GM12878 (cell line): ENCODE data around the gene RPL27. TPM values are rescaled to one million over a fixed set of nuclear protein-coding genes. Genes with fewer than 3 reads are reported as not detected.

ENCODE experiments used
- ATAC-seq: fragments of 200-7000 bp; cut with Tn5 transposase; 3 replicates; pipeline ENCODE4 v1.9.1; 2020; ENCODE audit warnings: mild to moderate bottlenecking, moderate library complexity
- BruUV-seq: library from RNA; stranded (reverse); fragments of 400-500 nt; replicated peaks from 2 replicates; lab custom pipeline; 2021; lab: Mats Ljungman, UMichigan
- CTCF ChIA-PET: fragments of 300-600 bp; sonication (Branson Sonifier 250); formaldehyde crosslinking; extraction: SDS; loops from one replicate; lab custom pipeline; 2021; ENCODE audit warnings: inconsistent platforms; lab: Yijun Ruan, JAX
- POLR2A ChIA-PET: fragments of 350-600 bp; formaldehyde crosslinking; extraction: SDS; loops from one replicate; lab custom pipeline; 2021; ENCODE audit warnings: inconsistent platforms; lab: Charles Lee
- RAD21 ChIA-PET: fragments of 300-600 bp; sonication (Branson Sonifier 250); formaldehyde crosslinking; loops from one replicate; lab custom pipeline; 2023; ENCODE audit warnings: antibody characterized with exemption; ENCODE audit not compliant: unreplicated experiment; lab: Charles Lee
- SMC1A ChIA-PET: fragments of 300-600 bp; sonication (Branson Sonifier 250); formaldehyde crosslinking; loops from one replicate; lab custom pipeline; 2023; ENCODE audit not compliant: unreplicated experiment, uncharacterized antibody; lab: Charles Lee
- DNase-seq: peaks from one replicate; pipeline ENCODE4 v3.0.0-alpha.2; 2011; ENCODE audit warnings: low read depth, low spot score
- FAIRE-seq: peaks from 3 replicates; lab custom pipeline; 2011; peaks lifted over from hg19 to GRCh38; lab: Jason Lieb, UNC
- H2AFZ ChIP-seq: 2 replicates; pipeline ENCODE4 v1.6.0; 2011; ENCODE audit warnings: low read depth, low read length, control low read depth; ENCODE audit not compliant: control insufficient read depth
- H3K27ac ChIP-seq: 2 replicates; pipeline ENCODE4 v1.5.1; 2011; ENCODE audit warnings: control low read depth; ENCODE audit not compliant: control insufficient read depth, insufficient read depth
- H3K27me3 ChIP-seq, 2 experiments: replicated peaks in 1 of 2; 2 replicates each; pipeline versions ENCODE4 v1.6.0 to v1.6.1; 2011; ENCODE audit warnings: low read length in 1 of 2; ENCODE audit not compliant: control insufficient read depth in 2 of 2, insufficient read depth in 2 of 2
- H3K36me3 ChIP-seq, 2 experiments: 2 replicates each; pipeline ENCODE4 v1.5.1; 2011; ENCODE audit warnings: low read length in 1 of 2; ENCODE audit not compliant: control insufficient read depth in 2 of 2, insufficient read depth in 2 of 2
- H3K4me1 ChIP-seq: 2 replicates; pipeline ENCODE4 v1.6.1; 2011; ENCODE audit warnings: mild to moderate bottlenecking, low read length, moderate library complexity, mixed read lengths; ENCODE audit not compliant: control insufficient read depth, insufficient read depth
- H3K4me2 ChIP-seq: 2 replicates; pipeline ENCODE4 v1.6.0; 2011; ENCODE audit warnings: control low read depth; ENCODE audit not compliant: control insufficient read depth, insufficient read depth
- H3K4me3 ChIP-seq: fragments of 200-600 bp; sonication (generic); 2 replicates; pipeline ENCODE4 v1.5.1; 2016
- H3K79me2 ChIP-seq: 2 replicates; pipeline ENCODE4 v1.6.0; 2011; ENCODE audit warnings: low read length; ENCODE audit not compliant: control insufficient read depth, insufficient read depth
- H3K9ac ChIP-seq: 2 replicates; pipeline ENCODE4 v1.8.0; 2011; ENCODE audit warnings: low read length, control low read depth, mixed read lengths; ENCODE audit not compliant: control insufficient read depth, insufficient read depth
- H3K9me3 ChIP-seq: replicated peaks from 3 replicates; pipeline ENCODE4 v1.5.1; 2011; ENCODE audit warnings: mild to moderate bottlenecking, low read length; ENCODE audit not compliant: control insufficient read depth, insufficient read depth
- H4K20me1 ChIP-seq: 2 replicates; pipeline ENCODE4 v1.6.0; 2011; ENCODE audit not compliant: control insufficient read depth, insufficient read depth
- BCL11A ChIP-seq: IDR thresholded peaks from 2 replicates; pipeline ENCODE4 v1.6.1; 2011; ENCODE audit warnings: low read depth, low read length
- EZH2 ChIP-seq: IDR thresholded peaks from 2 replicates; pipeline ENCODE4 v1.6.1; 2012; ENCODE audit warnings: low read depth, mild to moderate bottlenecking, control low read depth, inconsistent platforms, low read length, borderline replicate concordance; ENCODE audit not compliant: control insufficient read depth
- FOXK2 ChIP-seq: fragments of 450-650 bp; IDR thresholded peaks from 2 replicates; pipeline ENCODE4 v1.6.1; 2017; ENCODE audit warnings: mild to moderate bottlenecking, moderate library complexity
- LARP7 ChIP-seq: fragments of 450-650 bp; IDR thresholded peaks from 2 replicates; pipeline ENCODE4 v1.6.1; 2017; ENCODE audit warnings: mild to moderate bottlenecking
- MEF2B ChIP-seq: fragments of 450-650 bp; IDR thresholded peaks from 2 replicates; pipeline ENCODE4 v1.6.1; 2018; ENCODE audit warnings: mild to moderate bottlenecking, moderate library complexity; ENCODE audit not compliant: partially characterized antibody, poor library complexity, severe bottlenecking
- NFIC ChIP-seq: IDR thresholded peaks from 2 replicates; pipeline ENCODE4 v1.6.1; 2012; ENCODE audit warnings: low read depth, mild to moderate bottlenecking, inconsistent platforms, low read length, moderate library complexity
- NR2C1 ChIP-seq: fragments of 450-650 bp; IDR thresholded peaks from 2 replicates; pipeline ENCODE4 v1.6.1; 2017; ENCODE audit warnings: antibody characterized with exemption, mild to moderate bottlenecking, moderate library complexity
- PBX3 ChIP-seq: IDR thresholded peaks from 2 replicates; pipeline ENCODE4 v1.6.1; 2011; ENCODE audit warnings: mild to moderate bottlenecking, low read depth, low read length, moderate library complexity; ENCODE audit not compliant: insufficient replicate concordance
- PML ChIP-seq: IDR thresholded peaks from 2 replicates; pipeline ENCODE4 v1.6.1; 2012; ENCODE audit warnings: low read length, inconsistent platforms
- RCOR1 ChIP-seq: conservative IDR thresholded peaks from 2 replicates; pipeline ENCODE4 v1.6.1; 2012; ENCODE audit warnings: low read depth, low read length, improper control_type of control experiment
- RFX5 ChIP-seq: IDR thresholded peaks from 2 replicates; pipeline ENCODE4 v1.6.1; 2011; ENCODE audit warnings: low read depth, low read length, improper control_type of control experiment
- SMARCA5 ChIP-seq: fragments of 450-650 bp; IDR thresholded peaks from 2 replicates; pipeline ENCODE4 v1.6.1; 2017; ENCODE audit warnings: mild to moderate bottlenecking
- TBL1XR1 ChIP-seq: IDR thresholded peaks from 2 replicates; pipeline ENCODE4 v1.6.1; 2012; ENCODE audit warnings: low read depth, low read length, improper control_type of control experiment
- YY1 ChIP-seq: IDR thresholded peaks from 2 replicates; pipeline ENCODE4 v1.6.1; 2011; ENCODE audit warnings: low read depth, mild to moderate bottlenecking, low read length
- ZBTB33 ChIP-seq: fragments of 450-650 bp; IDR thresholded peaks from 2 replicates; pipeline ENCODE4 v1.6.1; 2017; ENCODE audit warnings: mild to moderate bottlenecking
- ZNF24 ChIP-seq: fragments of 450-650 bp; IDR thresholded peaks from 2 replicates; pipeline ENCODE4 v1.6.1; 2017; ENCODE audit warnings: antibody characterized with exemption, mild to moderate bottlenecking
- WGBS: methylation state at CpG from one replicate; pipeline ENCODE4 v1.1.6; 2016; ENCODE audit warnings: low lambda C conversion rate; ENCODE audit not compliant: insufficient replicate concordance, insufficient coverage; ENCODE audit errors: missing lambda C conversion rate; 5-methylcytosine and 5-hydroxymethylcytosine counted together
- in situ Hi-C: fragments of 300-500 bp; cut with MboI; formaldehyde crosslinking; loops from 9 replicates; pipeline ENCODE4 v1.14.3; 2018; ENCODE audit warnings: mixed read lengths
- intact Hi-C: fragments of 100-400 bp; cut with micrococcal nuclease; formaldehyde crosslinking; loops from one replicate; pipeline ENCODE4 v1.14.2; 2022; ENCODE audit not compliant: unreplicated experiment
- polyA plus RNA-seq, 11 experiments: library from polyadenylated mRNA; depleted of rRNA in 4 of 11; unstranded in 6 of 11; stranded (reverse) in 5 of 11; fragments of >200 nt; fragmentation: Nextera tagmentation in 4 of 11; fragmentation: Illumina TruSeq in 1 of 11; extraction: Ambion mirVana in 4 of 11; extraction: Trizol in 1 of 11; gene quantifications; 1 replicate in 1 of 11; 2 replicates in 10 of 11; pipeline versions ENCODE4 v1.2.1 to v1.2.3, GENCODE V29; 2011 to 2016; ENCODE audit warnings: inconsistent platforms in 2 of 11, missing spikeins in 2 of 11, low read depth in 1 of 11
- total RNA-seq, 4 experiments: library from RNA; depleted of rRNA in 3 of 4; stranded (reverse); fragments of >200 nt in 3 of 4; fragmentation: Illumina TruSeq in 1 of 4; extraction: Trizol in 1 of 4; gene quantifications; 2 replicates each; pipeline versions ENCODE4 v1.2.1 to v1.2.3, GENCODE V29; 2013 to 2021

Gene RPL27
- total and polyA plus RNA-seq, 10 of the 15 experiments (the other 5 are each of a cell fraction or from before 2014, with no cell fraction given), result 1,748 to 6,934 (median 3,779) TPM

- POLR2A ChIA-PET, result no interaction called here
- no peak overlapping the region for H3K27ac ChIP-seq
- no peak overlapping the region for H3K4me2 ChIP-seq
- intact Hi-C loops, result loop anchor here (10.0 kb wide), 1 partner anchor 147 kb away; the partner anchor contains the start of gene AOC2
- no peak overlapping the region for H3K4me3 ChIP-seq
- H3K9ac ChIP-seq, result no peak overlapping the region
- no peaks in the 10 kb centered on the region for H3K27me3 ChIP-seq
- BruUV-seq, result no TSS peak
- DNase-seq (no peak), FAIRE-seq (no peak), ATAC-seq (no peak)
- H3K9me3 ChIP-seq, result no peaks in the 10 kb centered on the region
- no peaks in the 10 kb centered on the region for H4K20me1 ChIP-seq
- no peak overlapping the region for H2AFZ ChIP-seq
- peaks cover 5% of the 10 kb centered on the region for H3K79me2 ChIP-seq
- SMC1A ChIA-PET, result no interaction called here
- H3K36me3 ChIP-seq, result peaks cover 13 to 35% of the 10 kb centered on the region in 2 experiments
- peaks cover 8% of the 10 kb centered on the region for H3K4me1 ChIP-seq
- CTCF ChIA-PET, result no interaction called here
- 99% methylated on average over 6 of the region's 6 CpGs for whole genome bisulfite sequencing
- RAD21 ChIA-PET, result no interaction called here
- TF ChIP-seq FOXK2 (no peak), RCOR1 (no peak), PML (no peak), ZNF24 (no peak), NR2C1 (no peak), YY1 (no peak), ZBTB33 (no peak), TBL1XR1 (no peak), PBX3 (no peak), NFIC (no peak), BCL11A (no peak), SMARCA5 (no peak), EZH2 (no peak), MEF2B (no peak), RFX5 (no peak), LARP7 (no peak)
- in situ Hi-C loops, result no loop called here
These were observed 6.7 kb upstream of the RPL27 start for GRCh38 chr17:42991471-42991870.
